Measurements from ENCODE around the gene FRMD6.
"Not testable (repeated sequence)": the region's sequence is repeated elsewhere in the genome, so short reads cannot be mapped to it uniquely, and the experiment has no call there.

The FRMD6 gene

DNA sequence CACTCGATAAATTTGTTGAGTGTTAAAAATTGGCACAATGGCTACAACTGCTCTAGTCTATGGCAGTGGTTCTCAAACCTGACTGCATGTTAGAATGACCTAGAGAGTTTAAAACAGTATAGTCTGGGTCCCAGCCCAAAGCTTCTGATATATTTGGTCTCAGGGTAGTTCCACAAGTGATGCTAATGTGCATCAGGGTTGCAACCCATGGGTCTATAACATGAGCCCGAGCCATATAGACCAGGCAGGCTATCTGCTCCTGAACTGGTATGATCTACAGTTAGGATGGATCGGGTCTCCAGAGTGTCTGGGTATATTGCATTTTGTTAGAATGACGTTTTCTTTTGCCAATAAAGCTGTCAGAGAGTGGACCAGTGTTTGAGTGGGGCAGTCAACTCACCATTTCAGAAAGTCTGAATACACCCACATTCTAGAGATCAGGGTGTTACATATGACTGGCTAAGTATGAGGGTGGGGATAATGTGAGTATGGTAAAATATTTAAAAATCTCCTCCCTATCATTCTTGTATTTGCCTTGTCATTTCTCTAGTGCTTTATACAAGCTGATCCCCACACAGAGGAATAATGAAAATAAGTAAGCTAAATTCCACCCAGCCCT, 80.9 kb downstream of the FRMD6 start:
- Histone ChIP-seq H3K79me2 (ENCODE audit: control insufficient read depth, insufficient read depth, low read length, unreplicated experiment) (no peaks in the 10 kb centered on the region), H2AFZ (ENCODE audit: low read length, unreplicated experiment) (no peak overlapping the region), H3K4me1 (ENCODE audit: control insufficient read depth, insufficient read depth, low read length, unreplicated experiment) (no peaks in the 10 kb centered on the region), H3K4me3 (ENCODE audit: low read depth, low read length) (no peak overlapping the region), H3K27me3 (ENCODE audit: insufficient read depth, low read length) (no peaks in the 10 kb centered on the region), H3K36me3 (ENCODE audit: insufficient read depth, low read length) (peaks cover 29% of the 10 kb centered on the region), H3K27ac (ENCODE audit: low read depth, low read length) (no peak overlapping the region)

GRCh38 chr14:51733147-51733546, 81.4 kb downstream of the FRMD6 start:
- H3K4me1 ChIP-seq (ENCODE audit: control insufficient read depth, insufficient read depth, low read length, unreplicated experiment) = no peaks in the 10 kb centered on the region
- no peaks in the 10 kb centered on the region for H3K79me2 ChIP-seq (ENCODE audit: control insufficient read depth, insufficient read depth, low read length, unreplicated experiment)
- H3K4me3 ChIP-seq (ENCODE audit: low read depth, low read length) = no peak overlapping the region
- no peaks in the 10 kb centered on the region for H3K27me3 ChIP-seq (ENCODE audit: insufficient read depth, low read length)
- peaks cover 24% of the 10 kb centered on the region for H3K36me3 ChIP-seq (ENCODE audit: insufficient read depth, low read length)
- H2AFZ ChIP-seq (ENCODE audit: low read length, unreplicated experiment) = no peak overlapping the region
- no peak overlapping the region for H3K27ac ChIP-seq (ENCODE audit: low read depth, low read length)

GRCh38 chr14:51735851-51736250, 84.1 kb downstream of the FRMD6 start:
- H3K4me3 ChIP-seq (ENCODE audit: low read depth, low read length) = no peak overlapping the region
- H3K36me3 ChIP-seq (ENCODE audit: insufficient read depth, low read length) = peaks cover 5% of the 10 kb centered on the region
- H3K27ac ChIP-seq (ENCODE audit: low read depth, low read length) = no peak overlapping the region
- H3K27me3 ChIP-seq (ENCODE audit: insufficient read depth, low read length) = no peaks in the 10 kb centered on the region
- H3K4me1 ChIP-seq (ENCODE audit: control insufficient read depth, insufficient read depth, low read length, unreplicated experiment) = no peaks in the 10 kb centered on the region
- H3K79me2 ChIP-seq (ENCODE audit: control insufficient read depth, insufficient read depth, low read length, unreplicated experiment) = no peaks in the 10 kb centered on the region
- H2AFZ ChIP-seq (ENCODE audit: low read length, unreplicated experiment) = no peak overlapping the region

DNA sequence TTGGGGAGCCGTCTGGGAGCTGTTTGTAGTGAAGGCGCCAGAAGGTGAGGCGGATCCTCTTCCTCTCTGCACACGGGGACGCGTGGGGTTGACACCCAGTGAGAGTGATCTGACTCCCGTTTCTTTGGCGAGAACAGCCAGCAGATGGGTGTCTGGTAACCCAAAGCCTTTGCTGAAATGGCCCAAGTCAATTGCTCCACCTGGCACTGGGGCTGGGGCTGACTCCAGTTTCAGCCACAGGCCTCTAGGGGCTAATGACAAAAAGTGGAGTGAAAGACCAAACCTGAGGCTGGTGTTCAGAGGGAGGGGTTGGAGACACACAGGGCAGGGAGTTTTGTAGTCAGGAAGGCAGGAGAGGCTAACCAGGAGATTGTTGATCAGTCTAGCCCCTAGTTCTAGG, 87.0 kb downstream of the FRMD6 start:
- H2AFZ ChIP-seq (ENCODE audit: low read length, unreplicated experiment) = no peak overlapping the region
- H3K79me2 ChIP-seq (ENCODE audit: control insufficient read depth, insufficient read depth, low read length, unreplicated experiment) = no peaks in the 10 kb centered on the region
- no peaks in the 10 kb centered on the region for H3K27me3 ChIP-seq (ENCODE audit: insufficient read depth, low read length)
- no peak overlapping the region for H3K27ac ChIP-seq (ENCODE audit: low read depth, low read length)
- H3K36me3 ChIP-seq (ENCODE audit: insufficient read depth, low read length) = no peaks in the 10 kb centered on the region
- H3K4me3 ChIP-seq (ENCODE audit: low read depth, low read length) = no peak overlapping the region
- H3K4me1 ChIP-seq (ENCODE audit: control insufficient read depth, insufficient read depth, low read length, unreplicated experiment) = no peaks in the 10 kb centered on the region

DNA sequence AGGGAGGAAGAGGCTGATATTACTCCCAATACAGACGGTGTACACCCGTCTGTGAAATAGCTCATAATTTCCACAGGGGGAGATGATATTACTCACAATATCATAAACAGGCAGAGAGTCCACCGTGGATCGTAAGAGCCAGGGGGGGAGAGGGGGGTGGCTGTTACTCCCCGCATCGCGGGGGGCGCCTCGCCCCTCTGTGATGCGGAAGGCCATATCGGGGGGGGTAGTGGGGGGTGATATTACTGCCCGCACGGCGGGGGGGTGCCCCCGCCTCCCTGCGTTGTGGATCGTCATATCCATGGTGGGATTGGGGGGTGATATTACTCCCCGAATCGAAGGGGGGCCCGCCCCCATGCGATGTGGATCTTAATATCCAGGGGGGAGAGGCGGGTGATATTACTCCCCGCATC, 91.9 kb downstream of the FRMD6 start:
- H3K27me3 ChIP-seq (ENCODE audit: insufficient read depth, low read length) = no peaks in the 10 kb centered on the region
- no peak overlapping the region for H3K4me3 ChIP-seq (ENCODE audit: low read depth, low read length)
- no peaks in the 10 kb centered on the region for H3K36me3 ChIP-seq (ENCODE audit: insufficient read depth, low read length)

GRCh38 chr14:51744372-51745130, 92.8 kb downstream of the FRMD6 start:
- H3K27ac ChIP-seq (ENCODE audit: low read depth, low read length) = no peak overlapping the region
- no peaks in the 10 kb centered on the region for H3K4me1 ChIP-seq (ENCODE audit: control insufficient read depth, insufficient read depth, low read length, unreplicated experiment)
- no peaks in the 10 kb centered on the region for H3K79me2 ChIP-seq (ENCODE audit: control insufficient read depth, insufficient read depth, low read length, unreplicated experiment)
- H3K27me3 ChIP-seq (ENCODE audit: insufficient read depth, low read length) = no peaks in the 10 kb centered on the region
- no peak overlapping the region for H2AFZ ChIP-seq (ENCODE audit: low read length, unreplicated experiment)
- no peaks in the 10 kb centered on the region for H3K36me3 ChIP-seq (ENCODE audit: insufficient read depth, low read length)
- H3K4me3 ChIP-seq (ENCODE audit: low read depth, low read length) = no peak overlapping the region

More for the DNA sequence above, 91.9 kb downstream of the FRMD6 start:
- Histone ChIP-seq H3K27ac (ENCODE audit: low read depth, low read length) (no peak overlapping the region), H3K4me1 (ENCODE audit: control insufficient read depth, insufficient read depth, low read length, unreplicated experiment) (no peaks in the 10 kb centered on the region), H2AFZ (ENCODE audit: low read length, unreplicated experiment) (no peak overlapping the region), H3K79me2 (ENCODE audit: control insufficient read depth, insufficient read depth, low read length, unreplicated experiment) (no peaks in the 10 kb centered on the region)

GRCh38 chr14:51746823-51747222, 95.1 kb downstream of the FRMD6 start:
- not testable (repeated sequence) for H3K27me3 ChIP-seq (ENCODE audit: insufficient read depth, low read length); H2AFZ ChIP-seq (ENCODE audit: low read length, unreplicated experiment); H3K4me1 ChIP-seq (ENCODE audit: control insufficient read depth, insufficient read depth, low read length, unreplicated experiment); H3K79me2 ChIP-seq (ENCODE audit: control insufficient read depth, insufficient read depth, low read length, unreplicated experiment); H3K4me3 ChIP-seq (ENCODE audit: low read depth, low read length); H3K27ac ChIP-seq (ENCODE audit: low read depth, low read length); H3K36me3 ChIP-seq (ENCODE audit: insufficient read depth, low read length)

GRCh38 chr14:51750542-51750941, 98.8 kb downstream of the FRMD6 start:
- Histone ChIP-seq H3K4me1 (ENCODE audit: control insufficient read depth, insufficient read depth, low read length, unreplicated experiment) (no peaks in the 10 kb centered on the region), H2AFZ (ENCODE audit: low read length, unreplicated experiment) (no peak overlapping the region), H3K79me2 (ENCODE audit: control insufficient read depth, insufficient read depth, low read length, unreplicated experiment) (no peaks in the 10 kb centered on the region), H3K27me3 (ENCODE audit: insufficient read depth, low read length) (no peaks in the 10 kb centered on the region), H3K36me3 (ENCODE audit: insufficient read depth, low read length) (no peaks in the 10 kb centered on the region), H3K27ac (ENCODE audit: low read depth, low read length) (no peak overlapping the region), H3K4me3 (ENCODE audit: low read depth, low read length) (no peak overlapping the region)

DNA sequence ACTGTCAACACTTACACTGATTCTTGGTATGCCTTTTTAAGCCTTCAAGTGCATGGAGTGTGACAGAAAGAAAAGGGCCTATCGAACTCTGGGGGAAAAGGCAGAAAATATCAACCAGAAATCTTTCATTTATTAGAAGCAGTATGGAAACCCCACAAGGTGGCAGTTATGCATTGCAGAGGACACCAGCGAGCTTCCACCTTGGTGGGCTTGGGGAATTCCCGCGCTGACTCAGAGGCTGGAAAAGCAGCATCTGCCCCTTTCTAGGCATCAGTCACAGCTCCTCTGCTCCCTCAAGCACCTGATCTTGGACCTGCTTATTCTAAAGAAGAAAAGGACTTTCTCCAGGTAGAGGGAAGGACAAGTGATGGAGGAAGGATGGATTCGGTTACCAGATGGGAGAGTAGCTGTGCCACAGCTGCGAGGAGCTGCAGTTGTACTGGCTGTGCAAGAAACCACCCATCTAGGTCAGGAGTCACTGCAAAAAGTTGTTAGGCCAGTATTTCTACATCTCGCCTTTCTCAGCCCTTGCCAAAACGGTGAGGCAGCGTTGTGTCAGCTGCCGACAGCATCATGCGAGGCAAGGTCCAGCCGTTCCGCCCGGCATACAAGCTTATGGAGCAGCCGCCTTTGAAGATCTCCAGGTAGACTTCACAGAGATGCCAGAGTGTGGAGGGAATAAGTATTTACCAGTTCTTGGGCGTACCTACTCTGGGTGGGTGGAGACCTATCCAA, 100.1 kb downstream of the FRMD6 start:
- not testable (repeated sequence) for H2AFZ ChIP-seq (ENCODE audit: low read length, unreplicated experiment); H3K4me1 ChIP-seq (ENCODE audit: control insufficient read depth, insufficient read depth, low read length, unreplicated experiment); H3K79me2 ChIP-seq (ENCODE audit: control insufficient read depth, insufficient read depth, low read length, unreplicated experiment); H3K27me3 ChIP-seq (ENCODE audit: insufficient read depth, low read length); H3K36me3 ChIP-seq (ENCODE audit: insufficient read depth, low read length); H3K27ac ChIP-seq (ENCODE audit: low read depth, low read length); H3K4me3 ChIP-seq (ENCODE audit: low read depth, low read length)

DNA sequence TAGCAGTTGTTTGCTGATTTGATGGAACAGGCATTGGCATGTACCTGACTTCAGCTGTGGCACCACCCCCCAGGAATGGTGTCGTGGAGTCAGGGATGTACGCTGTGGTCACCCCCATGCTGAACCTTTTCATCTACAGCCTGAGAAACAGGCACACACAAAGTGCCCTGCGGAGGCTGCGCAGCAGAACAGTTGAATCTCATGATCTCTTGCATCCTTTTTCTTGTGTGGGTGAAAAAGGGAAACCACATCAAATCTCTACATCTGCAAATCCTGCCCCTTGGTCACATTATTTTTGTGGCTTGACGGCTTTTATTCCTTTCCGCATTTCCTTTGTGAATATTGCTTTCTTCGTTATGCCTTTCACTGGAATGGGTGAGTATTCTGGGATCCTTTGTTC, 106.0 kb downstream of the FRMD6 start:
- H3K4me3 ChIP-seq (ENCODE audit: low read depth, low read length); H3K27ac ChIP-seq (ENCODE audit: low read depth, low read length); H3K27me3 ChIP-seq (ENCODE audit: insufficient read depth, low read length): not testable (repeated sequence)

GRCh38 chr14:51759950-51760349, 108.2 kb downstream of the FRMD6 start:
- Histone ChIP-seq H3K79me2 (ENCODE audit: control insufficient read depth, insufficient read depth, low read length, unreplicated experiment) (no peaks in the 10 kb centered on the region), H3K27ac (ENCODE audit: low read depth, low read length) (no peak overlapping the region), H3K4me3 (ENCODE audit: low read depth, low read length) (no peak overlapping the region), H3K36me3 (ENCODE audit: insufficient read depth, low read length) (no peaks in the 10 kb centered on the region), H3K27me3 (ENCODE audit: insufficient read depth, low read length) (no peaks in the 10 kb centered on the region), H2AFZ (ENCODE audit: low read length, unreplicated experiment) (no peak overlapping the region), H3K4me1 (ENCODE audit: control insufficient read depth, insufficient read depth, low read length, unreplicated experiment) (no peaks in the 10 kb centered on the region)

More for the DNA sequence above, 106.0 kb downstream of the FRMD6 start:
- not testable (repeated sequence) for H3K79me2 ChIP-seq (ENCODE audit: control insufficient read depth, insufficient read depth, low read length, unreplicated experiment); H3K4me1 ChIP-seq (ENCODE audit: control insufficient read depth, insufficient read depth, low read length, unreplicated experiment); H3K36me3 ChIP-seq (ENCODE audit: insufficient read depth, low read length); H2AFZ ChIP-seq (ENCODE audit: low read length, unreplicated experiment)
